Glutamatergic neuron (in vitro differentiated cells): ENCODE measurements around the gene FZD7. TPM values are rescaled to one million over a fixed set of nuclear protein-coding genes. Genes with fewer than 3 reads are reported as not detected.

Experiments
- DNase-seq: peaks from one replicate; pipeline ENCODE4 v3.0.0; 2022
- H3K27ac Mint-ChIP-seq: one replicate; pipeline ENCODE4 v1.8.0; 2020; ENCODE audit warnings: mild to moderate bottlenecking, mixed read lengths, inconsistent platforms; ENCODE audit not compliant: unreplicated experiment
- H3K27me3 Mint-ChIP-seq: one replicate; pipeline ENCODE4 v1.8.0; 2020; ENCODE audit warnings: mild to moderate bottlenecking, moderate library complexity, mixed read lengths, inconsistent platforms; ENCODE audit not compliant: unreplicated experiment
- H3K36me3 Mint-ChIP-seq: one replicate; pipeline ENCODE4 v1.8.0; 2020; ENCODE audit warnings: mild to moderate bottlenecking, mixed read lengths, inconsistent platforms; ENCODE audit not compliant: unreplicated experiment
- H3K4me1 Mint-ChIP-seq: one replicate; pipeline ENCODE4 v1.8.0; 2020; ENCODE audit warnings: mild to moderate bottlenecking, low read depth, mixed read lengths, inconsistent platforms; ENCODE audit not compliant: unreplicated experiment
- H3K4me3 Mint-ChIP-seq: one replicate; pipeline ENCODE4 v1.8.0; 2020; ENCODE audit warnings: mild to moderate bottlenecking, mixed read lengths, inconsistent platforms; ENCODE audit not compliant: unreplicated experiment
- H3K9me3 Mint-ChIP-seq: one replicate; pipeline ENCODE4 v1.8.0; 2020; ENCODE audit warnings: mild to moderate bottlenecking, moderate library complexity, mixed read lengths, inconsistent platforms; ENCODE audit not compliant: unreplicated experiment
- total RNA-seq: library from RNA; stranded (reverse); fragmentation: NEBNext Ultra II Directional; extraction: Animal tissue kit (Norgen Biotek cat#: 25700); gene quantifications from one replicate; pipeline ENCODE4 v1.2.1, GENCODE V29; 2021; ENCODE audit not compliant: unreplicated experiment
- TF ChIP-seq, protein P1 (sequence below): fragments of 200-600 bp; sonication (generic); IDR thresholded peaks from one replicate; pipeline ENCODE4 v1.5.0; 2021; ENCODE audit not compliant: partially characterized antibody, unreplicated experiment

Gene FZD7
- total RNA-seq, 1 donor from 2014 or later: 19.0 TPM

DNA sequence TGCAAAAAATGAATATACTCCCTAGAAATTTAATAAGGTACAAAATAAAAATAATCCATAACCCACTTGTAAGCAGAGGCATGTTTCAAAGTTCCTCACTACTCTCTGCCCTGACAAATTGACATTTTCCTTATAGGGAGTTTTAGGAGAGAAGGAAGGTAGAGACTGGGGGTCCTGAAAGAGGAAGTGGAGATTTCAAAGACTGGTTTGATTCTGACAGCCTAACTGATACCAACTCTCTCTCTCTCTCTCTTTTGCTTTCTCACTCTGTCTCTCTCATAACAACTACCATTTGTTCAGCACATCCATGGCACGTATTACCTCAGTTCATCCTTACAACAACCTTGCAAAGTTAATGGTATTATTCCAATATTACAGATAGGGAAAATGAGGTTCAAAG, 18.6 kb downstream of the FZD7 start:
- TF ChIP-seq, protein P1, sequence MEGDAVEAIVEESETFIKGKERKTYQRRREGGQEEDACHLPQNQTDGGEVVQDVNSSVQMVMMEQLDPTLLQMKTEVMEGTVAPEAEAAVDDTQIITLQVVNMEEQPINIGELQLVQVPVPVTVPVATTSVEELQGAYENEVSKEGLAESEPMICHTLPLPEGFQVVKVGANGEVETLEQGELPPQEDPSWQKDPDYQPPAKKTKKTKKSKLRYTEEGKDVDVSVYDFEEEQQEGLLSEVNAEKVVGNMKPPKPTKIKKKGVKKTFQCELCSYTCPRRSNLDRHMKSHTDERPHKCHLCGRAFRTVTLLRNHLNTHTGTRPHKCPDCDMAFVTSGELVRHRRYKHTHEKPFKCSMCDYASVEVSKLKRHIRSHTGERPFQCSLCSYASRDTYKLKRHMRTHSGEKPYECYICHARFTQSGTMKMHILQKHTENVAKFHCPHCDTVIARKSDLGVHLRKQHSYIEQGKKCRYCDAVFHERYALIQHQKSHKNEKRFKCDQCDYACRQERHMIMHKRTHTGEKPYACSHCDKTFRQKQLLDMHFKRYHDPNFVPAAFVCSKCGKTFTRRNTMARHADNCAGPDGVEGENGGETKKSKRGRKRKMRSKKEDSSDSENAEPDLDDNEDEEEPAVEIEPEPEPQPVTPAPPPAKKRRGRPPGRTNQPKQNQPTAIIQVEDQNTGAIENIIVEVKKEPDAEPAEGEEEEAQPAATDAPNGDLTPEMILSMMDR: no peak
- no peak for DNase-seq
- Mint-ChIP-seq H3K4me3 (no peak overlapping the region), H3K27ac (no peak overlapping the region), H3K36me3 (no peaks in the 10 kb centered on the region), H3K27me3 (peaks cover 9% of the 10 kb centered on the region), H3K9me3 (no peaks in the 10 kb centered on the region), H3K4me1 (no peaks in the 10 kb centered on the region)

DNA sequence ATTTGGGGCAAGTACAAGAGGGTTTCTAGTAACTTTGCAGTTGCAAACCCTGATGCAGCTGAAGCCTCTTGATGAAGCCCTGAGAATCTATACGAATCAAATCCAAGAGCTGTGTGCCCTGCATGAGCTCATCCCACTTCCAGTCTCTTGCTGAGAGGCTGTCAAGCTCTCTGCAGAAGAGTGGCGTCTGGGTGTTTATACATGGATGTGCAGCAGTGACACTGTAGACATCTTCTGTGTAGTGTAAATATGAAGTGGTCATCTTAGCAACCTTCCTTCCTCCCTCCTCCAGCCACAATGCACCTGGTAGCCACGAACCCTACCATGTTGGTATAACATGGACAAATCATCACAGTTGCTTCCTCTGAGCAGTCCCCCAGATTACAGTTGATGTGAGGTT, 21.0 kb downstream of the FZD7 start:
- no peaks in the 10 kb centered on the region for H3K9me3 Mint-ChIP-seq
- TF ChIP-seq, protein P1: no peak
- DNase-seq: no peak
- H3K27ac Mint-ChIP-seq: no peak overlapping the region
- H3K4me3 Mint-ChIP-seq: no peak overlapping the region
- H3K27me3 Mint-ChIP-seq: peaks cover 2% of the 10 kb centered on the region
- no peaks in the 10 kb centered on the region for H3K4me1 Mint-ChIP-seq
- no peaks in the 10 kb centered on the region for H3K36me3 Mint-ChIP-seq

DNA sequence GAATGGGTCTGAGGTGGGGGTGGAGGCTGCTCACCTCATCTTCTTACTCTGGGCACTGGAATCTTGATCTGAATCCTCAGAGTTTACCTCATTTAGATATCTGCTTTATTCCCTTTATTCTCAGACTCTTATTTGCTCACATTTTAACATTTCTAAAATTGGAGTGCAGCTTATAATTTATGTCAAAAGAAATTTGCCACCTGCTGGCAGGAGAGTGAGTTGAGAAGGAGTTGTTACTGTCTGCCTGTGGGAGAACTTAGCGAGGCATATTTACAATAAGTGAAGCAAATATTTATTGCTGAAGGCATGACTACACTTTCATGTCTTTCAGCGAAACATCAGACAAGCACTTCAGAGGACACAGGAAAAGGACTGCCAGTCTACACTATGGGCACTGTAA, 23.0 kb downstream of the FZD7 start:
- DNase-seq: no peak
- no peak overlapping the region for H3K4me3 Mint-ChIP-seq
- H3K27ac Mint-ChIP-seq: no peak overlapping the region
- no peaks in the 10 kb centered on the region for H3K9me3 Mint-ChIP-seq
- TF ChIP-seq, protein P1: no peak
- H3K4me1 Mint-ChIP-seq: no peaks in the 10 kb centered on the region
- peaks cover 2% of the 10 kb centered on the region for H3K27me3 Mint-ChIP-seq
- no peaks in the 10 kb centered on the region for H3K36me3 Mint-ChIP-seq

DNA sequence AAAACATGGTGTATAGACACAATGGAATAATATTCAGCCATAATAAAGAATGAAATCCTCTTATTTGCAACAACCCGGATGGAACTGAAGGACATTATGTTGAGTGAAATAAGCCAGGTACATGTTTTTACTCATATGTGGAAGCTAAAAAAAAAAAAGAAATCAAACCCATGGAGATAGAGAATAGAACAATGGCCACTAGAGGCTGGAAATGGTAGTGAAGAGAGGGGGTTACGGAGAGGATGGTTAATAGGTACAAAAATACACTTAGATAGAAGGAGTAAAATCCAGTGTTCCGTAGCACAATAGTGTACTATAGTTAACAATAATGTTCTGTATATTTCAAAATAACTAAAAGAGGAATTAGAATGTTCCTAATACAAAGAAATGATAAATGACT, 26.6 kb downstream of the FZD7 start:
- Mint-ChIP-seq H3K4me3 (no peak overlapping the region), H3K4me1 (peaks cover 9% of the 10 kb centered on the region), H3K27ac (no peak overlapping the region), H3K9me3 (no peaks in the 10 kb centered on the region), H3K27me3 (no peaks in the 10 kb centered on the region), H3K36me3 (no peaks in the 10 kb centered on the region)
- DNase-seq: no peak
- TF ChIP-seq, protein P1: peak; percentile 49

DNA sequence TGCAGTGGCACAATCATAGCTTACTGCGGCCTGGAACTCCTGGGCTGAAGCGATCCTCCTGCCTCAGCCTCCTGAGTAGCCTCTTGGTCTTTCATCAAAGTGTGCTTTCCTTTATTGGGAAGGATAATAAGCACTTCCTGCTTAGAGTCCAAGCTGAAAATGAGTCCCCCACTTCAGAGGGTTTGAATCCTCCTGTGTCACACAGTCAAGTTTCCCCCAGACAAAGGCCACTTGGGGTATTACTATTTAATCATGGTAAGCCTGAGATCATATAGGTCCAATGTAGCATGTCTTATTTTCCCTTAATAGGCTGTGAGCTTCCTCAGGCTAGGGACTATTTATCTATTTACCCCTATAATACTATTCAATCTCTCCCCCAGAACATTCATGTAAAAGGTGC, 28.0 kb downstream of the FZD7 start:
- TF ChIP-seq, protein P1: no peak
- H3K4me1 Mint-ChIP-seq: peaks cover 9% of the 10 kb centered on the region
- no peak for DNase-seq
- no peak overlapping the region for H3K4me3 Mint-ChIP-seq
- no peaks in the 10 kb centered on the region for H3K9me3 Mint-ChIP-seq
- no peaks in the 10 kb centered on the region for H3K27me3 Mint-ChIP-seq
- H3K36me3 Mint-ChIP-seq: no peaks in the 10 kb centered on the region
- no peak overlapping the region for H3K27ac Mint-ChIP-seq
